IPS-20b (cell line): ENCODE results near the gene STIMATE.

Experiments used
- H3K27ac ChIP-seq: one replicate; pipeline ENCODE4 v1.5.1; 2013; ENCODE audit warnings: low read length
- H3K27me3 ChIP-seq: 2 replicates; pipeline ENCODE4 v1.6.1; 2013; ENCODE audit warnings: mild to moderate bottlenecking, low read length, inconsistent platforms; ENCODE audit not compliant: insufficient read depth
- H3K36me3 ChIP-seq: 2 replicates; pipeline ENCODE4 v1.6.1; 2013; ENCODE audit warnings: low read depth, mild to moderate bottlenecking, inconsistent platforms, low read length, moderate library complexity; ENCODE audit not compliant: insufficient read depth
- H3K4me1 ChIP-seq: 2 replicates; pipeline ENCODE4 v1.6.1; 2013; ENCODE audit warnings: mild to moderate bottlenecking, control low read depth, inconsistent platforms, low read length, moderate library complexity; ENCODE audit not compliant: insufficient read depth
- H3K4me3 ChIP-seq: 2 replicates; pipeline ENCODE4 v1.5.1; 2013; ENCODE audit warnings: mild to moderate bottlenecking, low read length, inconsistent platforms
- H3K9ac ChIP-seq: 2 replicates; pipeline ENCODE4 v1.6.1; 2013; ENCODE audit warnings: low read depth, mild to moderate bottlenecking, inconsistent platforms, low read length, moderate library complexity
- H3K9me3 ChIP-seq: 2 replicates; pipeline ENCODE4 v1.6.1; 2013; ENCODE audit warnings: mild to moderate bottlenecking, low read depth, low read length, inconsistent platforms; ENCODE audit not compliant: insufficient read depth

Gene STIMATE

GRCh38 chr3:52838561-52839267, 58.6 kb downstream of the STIMATE start:
- Histone ChIP-seq H3K9me3 (no peaks in the 10 kb centered on the region), H3K36me3 (peaks cover 18% of the 10 kb centered on the region; the same call in 1 of the 2 replicates), H3K4me1 (no peaks in the 10 kb centered on the region), H3K9ac (no peak overlapping the region), H3K4me3 (no peak overlapping the region), H3K27ac (no peak overlapping the region), H3K27me3 (no peaks in the 10 kb centered on the region)

- no peak overlapping the region for H3K27ac ChIP-seq
- no peak overlapping the region; the same call in 1 of the 2 replicates for H3K9ac ChIP-seq
- no peak overlapping the region for H3K4me3 ChIP-seq
- H3K27me3 ChIP-seq: no peaks in the 10 kb centered on the region
- H3K4me1 ChIP-seq: no peaks in the 10 kb centered on the region
- no peaks in the 10 kb centered on the region for H3K9me3 ChIP-seq
- peaks cover 10% of the 10 kb centered on the region; the same call in 1 of the 2 replicates for H3K36me3 ChIP-seq
Measured at GRCh38 chr3:52836986-52837385, 60.4 kb downstream of the STIMATE start.

- Histone ChIP-seq H3K4me3 (no peak overlapping the region), H3K4me1 (no peaks in the 10 kb centered on the region), H3K27ac (no peak overlapping the region), H3K27me3 (no peaks in the 10 kb centered on the region), H3K36me3 (peaks cover 6% of the 10 kb centered on the region; the same call in 1 of the 2 replicates), H3K9me3 (no peaks in the 10 kb centered on the region), H3K9ac (no peak overlapping the region; the same call in 1 of the 2 replicates)
Measured at GRCh38 chr3:52836471-52836845, 60.9 kb downstream of the STIMATE start.

- Histone ChIP-seq H3K9ac (no peak overlapping the region), H3K36me3 (peaks cover under 1% of the 10 kb centered on the region; the same call in 1 of the 2 replicates), H3K9me3 (no peaks in the 10 kb centered on the region), H3K27me3 (no peaks in the 10 kb centered on the region), H3K27ac (no peak overlapping the region), H3K4me1 (no peaks in the 10 kb centered on the region), H3K4me3 (no peak overlapping the region)
Measured at GRCh38 chr3:52835766-52836470, 61.4 kb downstream of the STIMATE start.

GRCh38 chr3:52834871-52835501, 62.4 kb downstream of the STIMATE start, which contains the start of gene MUSTN1:
Gene MUSTN1, minus strand, starts transcription at chr3:52835019. Its CDS starts 71 bp downstream, at chr3:52834948.
- H3K4me1 ChIP-seq: no peaks in the 10 kb centered on the region
- H3K9ac ChIP-seq: no peak within 1 kb of the TSS

GRCh38 chr3:52833202-52833601, 64.1 kb downstream of the STIMATE start:
- Histone ChIP-seq H3K27ac (no peak overlapping the region), H3K36me3 (no peaks in the 10 kb centered on the region; the same call in 1 of the 2 replicates), H3K9me3 (no peaks in the 10 kb centered on the region), H3K4me3 (no peak overlapping the region), H3K4me1 (no peaks in the 10 kb centered on the region), H3K27me3 (no peaks in the 10 kb centered on the region), H3K9ac (no peak overlapping the region)

More at GRCh38 chr3:52834871-52835501, 62.4 kb downstream of the STIMATE start, which contains the start of gene MUSTN1:
- no peak within 1 kb of the TSS for H3K27ac ChIP-seq
- H3K4me3 ChIP-seq: no peak within 1 kb of the TSS
- H3K27me3 ChIP-seq: no peaks in the 10 kb centered on the region
- no peaks in the 10 kb centered on the region; the same call in 1 of the 2 replicates for H3K36me3 ChIP-seq
- H3K9me3 ChIP-seq: no peaks in the 10 kb centered on the region

- Histone ChIP-seq H3K27me3 (no peaks in the 10 kb centered on the region), H3K4me3 (no peak overlapping the region), H3K36me3 (no peaks in the 10 kb centered on the region; the same call in 1 of the 2 replicates), H3K9me3 (no peaks in the 10 kb centered on the region), H3K9ac (no peak overlapping the region), H3K27ac (no peak overlapping the region), H3K4me1 (no peaks in the 10 kb centered on the region)
Measured at GRCh38 chr3:52831500-52832301, 65.6 kb downstream of the STIMATE start.

- no peaks in the 10 kb centered on the region for H3K9me3 ChIP-seq
- H3K4me3 ChIP-seq: no peak within 1 kb of the TSS
Measured at GRCh38 chr3:52830535-52831258, 66.7 kb downstream of the STIMATE start, which contains the start of gene ITIH4. Gene ITIH4, minus strand, starts transcription at chr3:52830672. Its CDS starts 30 bp downstream, at chr3:52830642.

GRCh38 chr3:52829906-52830463, 67.4 kb downstream of the STIMATE start:
- H3K9ac ChIP-seq: no peak overlapping the region
- H3K9me3 ChIP-seq: no peaks in the 10 kb centered on the region
- no peak overlapping the region for H3K27ac ChIP-seq
- no peak overlapping the region for H3K4me3 ChIP-seq
- no peaks in the 10 kb centered on the region for H3K4me1 ChIP-seq
- no peaks in the 10 kb centered on the region for H3K36me3 ChIP-seq
- no peaks in the 10 kb centered on the region for H3K27me3 ChIP-seq

More at GRCh38 chr3:52830535-52831258, 66.7 kb downstream of the STIMATE start, which contains the start of gene ITIH4:
- H3K36me3 ChIP-seq: no peaks in the 10 kb centered on the region
- H3K27ac ChIP-seq: no peak within 1 kb of the TSS
- H3K9ac ChIP-seq: no peak within 1 kb of the TSS
- H3K4me1 ChIP-seq: no peaks in the 10 kb centered on the region
- H3K27me3 ChIP-seq: no peaks in the 10 kb centered on the region

GRCh38 chr3:52829482-52829881, 67.9 kb downstream of the STIMATE start:
- Histone ChIP-seq H3K36me3 (no peaks in the 10 kb centered on the region), H3K27me3 (no peaks in the 10 kb centered on the region), H3K9me3 (no peaks in the 10 kb centered on the region), H3K4me3 (no peak overlapping the region), H3K9ac (no peak overlapping the region), H3K4me1 (no peaks in the 10 kb centered on the region), H3K27ac (no peak overlapping the region)
